ENCODE data around the gene PDE4D.
A peak's percentile ranks its signal among the peaks of the same experiment; 100 is the strongest.

The PDE4D gene

DNA sequence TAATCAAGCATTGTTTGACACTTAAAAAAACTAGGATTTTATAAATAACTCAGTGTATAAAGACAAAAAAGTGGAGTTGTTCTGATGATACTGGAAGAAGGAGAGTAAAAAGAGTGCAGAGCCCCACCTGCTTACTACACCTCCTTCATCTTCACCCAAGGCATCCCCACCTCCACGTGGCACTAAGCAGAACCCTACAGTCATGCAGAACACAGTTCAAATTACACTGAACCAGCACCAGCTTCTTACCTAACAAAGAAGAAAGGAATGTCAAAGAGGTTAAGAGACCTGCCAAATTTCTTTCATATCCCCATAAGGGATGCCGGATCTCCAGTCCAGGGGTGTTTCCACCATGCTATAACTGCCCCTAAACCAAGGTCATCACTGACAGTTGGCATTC is 55.5 kb downstream of the PDE4D start:
- DNase-seq = no peak

DNA sequence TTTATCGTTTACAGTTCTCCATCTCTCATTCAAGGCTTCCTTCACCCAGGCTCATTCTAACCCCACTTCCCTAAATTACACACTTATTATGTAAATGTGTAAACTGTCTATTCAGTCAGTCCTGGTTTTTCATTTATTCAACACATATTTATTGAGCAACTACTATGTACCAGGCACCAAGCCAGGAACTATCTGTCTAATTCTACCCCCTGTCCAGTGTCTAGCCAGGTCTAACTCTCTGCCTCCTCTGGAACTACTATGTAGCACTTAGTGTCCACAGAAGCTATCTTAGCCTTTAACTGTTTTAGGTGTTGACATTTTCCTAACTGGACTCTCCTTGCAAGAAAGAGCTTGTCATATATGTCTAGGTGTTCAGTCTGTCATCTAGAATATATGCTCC is 56.5 kb downstream of the PDE4D start:
- no peak for DNase-seq

DNA sequence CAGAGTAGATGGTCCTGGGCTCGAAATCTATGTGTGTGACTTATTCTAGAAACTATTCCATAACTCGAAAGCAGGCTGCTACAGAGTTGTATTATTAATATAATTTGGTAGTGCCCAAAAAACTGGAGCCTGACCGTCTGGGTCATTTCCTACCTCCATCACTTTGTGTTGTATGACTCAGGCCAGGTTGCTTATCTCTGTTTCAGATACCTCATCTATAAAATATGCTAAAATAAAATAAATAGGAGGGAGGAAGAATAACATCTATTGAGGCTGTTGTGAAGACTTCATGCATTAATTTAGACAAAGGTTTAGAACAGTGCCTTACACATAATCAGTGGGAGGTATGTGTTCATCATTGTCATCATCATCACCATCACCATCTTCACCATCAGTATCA is 57.7 kb downstream of the PDE4D start:
- DNase-seq = no peak

DNA sequence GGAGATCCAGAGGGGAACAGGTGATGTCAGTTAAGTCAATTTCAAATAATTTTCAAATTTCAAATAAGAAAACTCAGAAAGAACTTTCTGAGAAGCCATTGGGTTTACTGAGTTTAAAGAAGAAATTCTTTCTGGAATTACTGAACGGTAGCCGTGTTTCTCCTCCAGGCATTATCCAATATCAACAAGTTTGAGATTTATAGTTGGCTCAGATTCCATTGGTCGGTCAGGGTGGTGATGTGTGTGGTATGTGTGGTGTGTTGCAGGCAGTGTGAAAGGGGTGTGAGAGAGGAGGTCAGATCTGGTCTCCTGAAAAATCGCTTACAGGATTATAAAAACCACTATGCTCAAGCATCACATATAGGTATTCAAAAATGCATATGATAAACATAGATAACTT is 60.1 kb downstream of the PDE4D start:
- no peak for DNase-seq

DNA sequence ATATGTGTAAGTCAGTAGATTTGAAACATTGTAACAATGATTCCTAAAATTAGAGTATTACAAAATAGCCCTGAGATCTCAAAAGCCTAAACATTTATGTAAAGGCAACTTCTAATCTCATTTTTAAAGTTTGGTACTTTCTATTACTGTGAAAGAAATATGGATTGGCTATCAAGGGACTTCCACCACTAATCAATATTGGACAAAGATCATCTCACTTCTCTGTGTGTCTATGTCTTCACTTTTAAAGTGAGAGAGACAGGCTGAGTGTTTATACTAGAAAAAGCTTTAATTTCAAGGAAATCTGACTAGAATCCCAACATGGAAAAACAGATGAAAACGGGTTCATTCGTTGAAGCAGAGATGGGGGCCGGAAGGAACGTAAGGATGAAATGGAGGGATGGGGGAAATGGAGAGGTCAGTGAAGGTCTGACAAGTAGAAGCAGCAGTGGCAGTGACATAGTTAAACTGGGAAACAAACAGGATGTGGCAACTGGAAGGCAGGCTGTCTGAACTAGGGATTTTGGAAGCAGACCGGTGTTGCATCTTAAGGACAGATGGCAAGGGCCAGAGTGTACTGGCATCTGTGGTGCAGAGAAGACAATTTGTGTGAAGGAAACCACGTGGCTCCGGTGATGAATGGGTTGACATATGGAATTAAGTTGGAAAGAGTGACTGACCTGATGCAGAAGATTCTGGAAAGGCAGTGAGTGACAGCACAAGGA is 60.8 kb downstream of the PDE4D start:
- DNase-seq = no peak

DNA sequence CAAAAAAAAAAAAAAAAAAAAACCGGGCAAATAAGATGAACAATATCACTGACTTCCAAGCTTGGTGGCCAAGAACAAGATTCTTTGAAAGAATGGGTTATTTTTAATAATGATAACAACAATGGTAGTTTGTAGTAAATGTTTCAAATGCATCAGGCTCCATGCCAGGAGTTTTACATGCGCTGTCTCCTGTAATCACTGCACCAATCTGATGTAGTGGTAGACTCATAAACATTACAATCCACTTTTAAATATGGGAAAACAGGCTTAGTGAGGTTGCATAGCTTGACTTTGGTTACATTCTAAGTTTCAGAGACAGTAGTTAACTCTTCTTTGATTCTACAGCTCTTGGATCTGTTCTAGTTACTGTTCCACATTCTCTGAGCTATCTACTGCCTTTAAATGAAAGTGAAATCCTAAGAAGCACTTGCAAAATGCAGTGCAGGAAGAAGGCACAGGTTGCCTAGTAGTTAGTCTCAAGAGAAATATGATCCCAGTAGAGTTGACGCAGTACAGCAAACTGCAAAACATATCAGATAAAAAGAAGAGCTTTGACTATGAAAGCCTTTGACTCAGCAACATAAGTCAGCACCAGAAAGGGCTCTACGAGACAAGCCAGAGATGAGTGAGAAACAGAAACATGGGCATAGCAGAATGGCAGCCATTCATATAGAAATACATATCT is 62.1 kb downstream of the PDE4D start:
- no peak for DNase-seq

DNA sequence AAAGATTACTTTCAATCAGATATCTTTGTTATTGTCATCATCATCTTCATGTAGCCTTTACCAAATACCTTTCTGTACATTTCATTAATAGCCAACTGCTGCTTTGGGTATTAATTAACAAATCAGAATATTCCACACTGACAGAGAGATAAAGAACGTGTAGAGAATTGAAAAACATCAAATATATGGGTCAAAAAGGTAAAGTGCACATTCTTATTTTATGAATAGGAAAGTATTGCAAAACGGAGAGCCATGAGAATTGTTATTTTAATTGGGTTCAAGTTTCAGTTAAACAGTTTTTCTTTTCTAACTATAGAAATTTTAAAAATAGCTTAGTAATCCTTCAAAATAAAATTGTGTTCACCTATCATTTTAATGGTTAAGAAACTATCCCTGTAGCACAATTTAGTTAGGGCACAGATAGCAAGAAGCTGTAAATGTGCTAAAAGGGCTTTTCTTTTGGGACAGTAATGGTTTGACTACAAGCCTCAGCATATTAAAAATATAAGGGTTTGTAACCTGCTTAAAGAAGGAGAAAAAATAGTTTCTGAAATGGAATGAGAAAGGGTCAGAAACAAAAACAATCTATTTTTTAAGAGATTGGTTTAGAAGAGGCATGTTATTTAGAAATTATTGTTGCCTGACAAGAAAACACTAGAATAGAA is 62.9 kb downstream of the PDE4D start:
- DNase-seq = no peak

DNA sequence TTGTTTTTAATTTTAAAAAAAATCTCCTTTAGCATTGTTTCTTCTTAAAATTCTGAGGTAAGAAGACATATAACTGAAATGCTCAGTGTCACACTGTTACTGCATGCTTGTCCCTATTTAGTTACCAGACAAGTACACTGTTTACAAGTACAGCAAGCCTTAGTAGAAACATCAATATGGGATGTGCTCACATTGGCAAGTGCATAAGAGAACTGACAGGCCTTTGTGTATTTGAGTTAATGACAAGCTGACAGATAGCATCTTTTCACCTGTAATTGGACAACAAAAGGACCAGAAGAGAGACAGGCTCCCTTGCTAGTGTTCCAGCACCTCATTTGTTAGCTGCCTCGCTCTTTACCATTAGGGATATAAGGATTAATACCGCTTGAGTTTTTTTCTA is 63.6 kb downstream of the PDE4D start:
- DNase-seq = no peak

DNA sequence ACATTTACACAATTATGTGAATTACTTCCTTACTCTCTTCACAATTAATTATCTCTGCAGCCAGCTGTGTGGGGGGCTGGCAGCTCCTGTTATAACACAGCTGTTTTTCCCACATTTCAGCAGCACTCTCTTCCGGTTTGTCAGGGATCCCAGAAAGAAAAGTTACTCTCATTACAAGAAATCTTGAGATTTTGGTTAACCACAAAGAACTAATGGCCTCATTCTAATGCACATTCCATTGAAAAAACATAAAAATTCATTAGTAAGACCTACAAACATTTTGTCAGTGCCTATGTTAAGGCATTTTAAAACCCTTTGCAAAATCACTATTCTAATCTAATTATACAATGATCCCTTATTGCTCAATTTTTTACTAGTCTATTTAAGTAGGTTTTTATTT is 64.1 kb downstream of the PDE4D start:
- peak; percentile 27 for DNase-seq

DNA sequence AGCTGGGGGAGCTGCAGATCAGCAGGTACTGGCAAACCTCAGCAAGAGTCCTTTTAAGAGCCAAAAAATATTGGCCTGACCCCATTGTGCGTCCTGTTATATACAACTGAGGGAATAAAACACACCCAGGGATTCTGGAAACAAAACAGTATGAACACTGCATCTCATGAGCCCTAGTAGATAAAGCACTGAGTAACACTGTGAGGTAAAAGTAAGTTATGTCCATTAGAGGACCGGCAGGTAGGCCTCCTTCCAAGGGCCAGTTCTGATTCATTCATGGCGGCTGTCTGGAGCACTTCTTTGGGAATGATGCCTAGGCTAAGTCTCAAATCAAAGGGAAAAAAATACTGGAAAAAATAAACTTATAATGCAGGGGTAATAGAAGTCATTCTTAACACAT is 64.9 kb downstream of the PDE4D start:
- DNase-seq = no peak

DNA sequence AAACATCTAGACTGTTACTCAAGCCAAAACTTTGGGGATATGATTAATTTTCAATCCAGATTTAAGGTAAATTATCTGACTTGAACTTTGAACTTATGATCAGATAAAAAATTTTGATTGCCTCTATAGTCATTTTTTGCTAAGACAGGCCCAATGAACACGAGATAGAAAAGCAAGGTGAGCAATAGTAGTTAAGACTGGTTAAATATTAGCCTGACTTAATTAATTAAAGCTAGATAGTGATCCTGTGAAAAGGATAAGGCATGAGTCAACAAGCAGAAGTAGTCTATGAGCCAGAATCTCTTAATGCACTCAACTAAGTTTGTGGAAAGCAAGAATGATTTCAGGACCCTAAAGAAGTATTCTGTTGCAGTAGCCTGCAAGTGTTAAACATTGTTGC is 66.5 kb downstream of the PDE4D start:
- no peak for DNase-seq

DNA sequence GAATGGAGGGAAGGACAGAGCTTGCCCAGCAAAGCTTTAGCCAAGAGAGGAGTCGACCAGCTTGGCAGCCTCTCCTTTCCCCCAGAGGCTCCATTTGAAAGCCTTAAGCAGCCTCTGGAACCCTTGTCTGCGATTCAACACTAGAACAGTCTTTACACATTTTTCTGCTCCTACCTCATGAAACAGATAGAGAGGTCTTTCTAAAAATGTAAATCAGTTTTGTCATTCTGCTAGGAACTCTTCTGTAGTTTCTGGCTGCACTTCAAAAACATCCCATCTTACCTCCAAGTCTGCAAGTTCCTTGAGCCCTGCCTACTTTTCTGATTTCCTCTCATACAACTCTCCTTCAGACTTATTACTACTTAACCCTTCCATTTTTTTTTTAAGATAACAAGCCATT is 70.1 kb downstream of the PDE4D start:
- no peak for DNase-seq

DNA sequence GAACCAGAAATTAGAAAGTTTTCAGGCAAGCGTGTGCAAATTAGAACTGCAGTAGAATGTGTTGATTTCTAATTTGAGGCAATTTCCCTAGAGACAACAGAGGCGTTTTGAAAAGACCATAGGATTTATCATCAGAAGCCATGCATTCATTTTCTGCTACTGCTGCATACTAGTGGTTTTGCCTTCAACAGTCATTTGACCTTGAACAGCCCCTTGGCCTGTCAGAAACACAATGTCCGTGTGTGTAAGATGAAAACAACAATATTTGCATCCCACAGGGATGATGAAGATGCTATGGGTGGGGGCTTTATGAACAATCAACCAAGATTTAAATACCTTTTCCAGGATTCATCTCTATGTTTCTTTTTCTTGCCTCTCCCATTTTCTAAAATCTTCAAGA is 73.7 kb downstream of the PDE4D start:
- DNase-seq = no peak

DNA sequence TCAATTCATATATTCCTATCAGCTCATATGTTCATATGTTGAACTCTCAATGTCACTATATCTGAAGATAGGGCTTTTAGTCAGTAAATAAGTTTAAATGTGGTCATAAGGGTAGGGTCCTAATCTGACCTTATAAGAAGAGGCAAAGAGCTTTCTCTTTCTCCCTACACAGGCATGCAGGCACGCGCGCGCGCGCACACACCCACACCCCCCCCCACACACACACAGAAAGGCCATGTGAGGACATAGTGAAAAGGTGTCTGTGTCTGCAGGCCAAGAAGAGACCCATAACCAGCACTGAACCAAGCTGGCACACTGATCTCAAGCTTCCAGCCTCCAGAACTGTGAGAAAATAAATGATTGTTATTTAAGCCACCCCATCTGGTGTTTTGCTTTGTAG is 76.0 kb downstream of the PDE4D start:
- no peak for DNase-seq

DNA sequence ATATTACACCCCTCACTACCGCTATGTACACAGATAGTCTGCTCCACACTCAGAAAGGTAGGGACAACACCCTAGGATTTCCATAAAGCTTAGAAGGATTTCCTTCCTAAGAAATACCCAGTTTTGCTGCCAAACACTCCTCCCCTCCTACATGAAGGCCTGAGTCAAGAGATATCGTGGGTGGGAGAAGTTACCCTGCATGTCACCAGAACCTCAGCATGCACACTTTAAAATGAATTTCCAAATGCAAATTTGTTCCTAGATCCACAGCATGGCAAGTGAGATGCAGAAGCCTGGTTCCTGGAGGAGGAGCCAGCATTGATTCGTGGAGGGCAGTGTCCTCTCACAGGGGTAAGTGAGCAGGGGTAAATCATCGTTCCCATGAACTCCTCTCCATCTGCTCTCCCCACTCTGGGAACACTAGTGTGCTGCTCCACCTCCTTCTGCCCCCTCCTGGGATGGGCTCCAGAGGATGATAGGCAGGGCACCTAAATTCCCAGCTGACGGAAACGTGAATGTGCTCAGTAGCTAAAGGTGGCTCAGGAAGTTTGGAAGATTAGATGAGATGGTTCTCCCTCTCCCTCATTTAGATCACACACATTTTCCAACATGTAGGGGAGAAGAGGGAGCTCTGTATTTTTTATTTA is 76.7 kb downstream of the PDE4D start:
- DNase-seq = no peak

DNA sequence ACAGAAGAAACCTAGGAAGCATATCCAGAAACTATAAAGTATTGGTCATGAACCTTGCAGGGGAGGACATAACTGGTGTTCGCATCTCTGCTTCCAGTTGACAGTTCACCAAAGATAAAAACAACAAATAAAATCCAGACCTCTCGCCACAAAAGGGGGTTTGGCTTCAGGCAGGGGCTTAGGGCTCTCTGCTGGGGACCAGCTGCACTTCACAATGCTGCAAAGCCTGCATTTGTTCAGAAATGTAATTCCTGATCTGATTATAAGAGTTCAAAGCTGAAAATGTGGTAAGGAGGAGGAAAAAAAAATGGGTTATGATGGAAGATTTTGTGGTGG is 79.0 kb downstream of the PDE4D start:
- DNase-seq = no peak

DNA sequence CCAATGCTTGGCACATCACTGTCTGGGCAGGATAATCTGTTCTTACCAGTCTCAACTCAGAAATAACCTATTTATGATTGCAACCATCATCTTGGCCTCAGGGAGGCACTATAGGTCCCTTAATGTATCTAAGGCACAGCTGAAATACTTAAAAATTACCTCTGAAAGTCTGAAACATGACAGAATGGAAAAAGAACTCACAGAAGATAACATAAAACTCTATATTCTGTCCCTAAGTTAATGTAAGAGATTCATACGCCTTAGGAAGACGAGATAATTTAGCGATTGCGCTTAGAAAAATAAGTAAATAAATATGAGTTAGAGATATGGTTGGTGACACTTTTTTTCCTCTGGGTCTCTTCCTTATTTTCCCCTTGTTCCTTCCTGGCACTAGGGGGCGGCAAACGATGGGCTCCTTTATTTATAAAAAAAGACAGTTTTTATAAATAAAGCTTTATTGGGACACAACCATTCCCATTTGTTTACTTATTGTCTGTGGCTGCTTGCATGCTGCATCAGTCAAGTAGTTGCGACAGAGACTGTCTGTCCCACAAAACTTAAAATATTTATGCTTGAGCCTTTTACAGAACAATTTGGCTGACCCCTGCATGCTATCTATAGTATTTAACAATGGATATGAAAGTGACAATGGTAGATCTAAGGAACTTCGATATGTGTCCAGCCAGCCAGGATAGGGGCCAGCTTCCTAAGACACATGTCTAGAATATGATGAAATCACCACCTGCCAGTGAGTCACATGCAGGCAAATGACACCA is 79.6 kb downstream of the PDE4D start:
- DNase-seq = no peak

DNA sequence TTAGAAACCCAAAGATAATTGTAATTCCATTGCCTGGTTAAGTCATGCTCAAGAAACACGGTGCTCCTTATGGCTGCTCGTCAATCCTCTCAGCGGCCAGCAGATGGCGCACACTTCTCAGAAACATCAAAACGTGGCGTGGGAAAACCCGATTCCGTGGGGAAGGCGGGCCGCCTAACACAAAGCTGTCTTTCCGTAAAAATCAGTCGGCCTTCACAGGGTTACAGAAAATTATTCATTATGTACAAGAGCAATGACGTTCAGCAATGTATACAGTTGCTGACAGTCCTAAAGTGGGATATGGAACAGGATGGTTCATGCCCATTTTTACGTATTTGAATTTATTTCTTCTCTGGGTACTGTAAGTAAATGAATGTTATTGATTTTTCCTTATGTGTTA is 83.5 kb downstream of the PDE4D start:
- peak; percentile 77 for DNase-seq

DNA sequence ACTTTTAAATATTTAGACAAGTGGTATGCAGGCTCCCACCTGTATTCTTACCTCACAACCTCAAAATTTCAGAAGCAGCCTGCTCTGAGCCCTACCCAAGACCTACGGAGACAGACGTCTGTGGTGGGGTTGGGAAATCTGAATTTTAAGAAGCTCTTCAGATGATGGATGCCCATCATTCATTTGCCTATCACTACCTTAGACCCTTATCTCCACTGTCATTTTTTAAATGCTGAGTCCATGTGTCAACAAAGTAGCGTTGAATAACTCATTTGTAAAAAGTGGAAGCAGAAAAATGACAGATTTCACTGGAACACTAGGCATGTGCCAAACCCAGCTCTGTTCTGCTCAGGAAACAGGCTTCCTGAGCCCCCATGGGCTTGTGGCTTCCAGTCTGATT is 85.7 kb downstream of the PDE4D start:
- DNase-seq = no peak

DNA sequence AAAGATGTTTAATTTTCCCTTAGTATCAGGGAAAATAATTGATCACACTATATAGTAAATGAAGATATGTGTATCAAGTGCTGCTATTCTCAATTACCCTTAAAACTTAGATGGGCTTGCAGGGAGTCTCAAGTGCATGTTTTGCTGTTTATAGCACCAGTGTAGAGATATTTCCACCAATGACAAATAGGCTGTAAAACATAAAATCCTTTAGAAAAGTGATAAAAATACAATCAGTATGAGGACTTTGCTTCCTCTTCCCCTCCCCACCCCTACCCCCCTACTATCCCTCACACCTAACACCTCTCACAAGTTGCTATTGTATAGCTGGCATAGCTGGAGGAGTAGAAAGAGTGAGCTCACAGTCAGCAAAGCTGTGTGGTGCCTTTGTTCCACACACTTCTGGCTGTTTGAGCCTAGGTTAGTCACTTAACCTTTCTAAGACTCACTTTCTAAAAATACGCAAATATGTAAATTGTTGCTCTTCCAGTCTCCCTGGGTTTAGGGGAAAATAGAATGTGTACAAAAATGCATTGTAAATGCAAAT is 93.1 kb downstream of the PDE4D start:
- DNase-seq = no peak

DNA sequence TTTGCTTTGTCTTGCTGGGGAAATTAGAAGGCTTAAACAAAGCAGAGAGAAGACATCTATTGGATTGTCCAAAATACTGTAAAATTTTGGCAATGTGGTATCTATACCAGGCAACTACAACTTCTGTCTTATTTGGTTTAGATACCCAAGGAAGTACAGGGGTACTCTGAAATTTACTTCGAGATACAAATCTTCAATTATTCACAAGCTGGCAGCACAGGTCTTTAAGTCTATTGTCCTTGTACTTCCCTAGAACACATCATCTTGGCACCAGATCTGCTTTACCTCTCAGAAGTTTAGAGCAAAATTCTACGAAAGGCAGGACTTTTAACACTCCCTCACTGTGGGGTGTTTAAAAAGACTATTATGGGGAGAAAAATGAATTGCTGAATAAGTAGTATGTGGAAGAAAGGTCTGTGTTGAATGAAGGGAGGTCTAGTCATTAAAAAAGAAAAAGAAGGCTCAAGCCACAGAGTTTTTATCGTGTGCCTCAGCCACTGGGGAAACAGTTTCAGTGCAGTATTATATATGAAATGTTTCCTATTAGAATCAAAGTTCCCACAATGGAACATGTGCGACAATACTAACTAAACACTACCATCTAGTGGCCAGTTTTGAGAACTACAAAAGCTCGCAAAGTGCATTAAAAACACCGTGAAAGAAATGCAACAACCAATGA is 93.7 kb downstream of the PDE4D start:
- no peak for DNase-seq

Measured in right hindlimb (tissue), 1 donor.